HG02588 (cell line): Measurements from ENCODE around the gene IL1RL2.

ENCODE experiments used
- ATAC-seq: cut with Tn5 transposase; IDR thresholded peaks from one replicate; pipeline ENCODE4 v1.9.1; 2021; ENCODE audit warnings: mild to moderate bottlenecking, moderate library complexity; ENCODE audit not compliant: unreplicated experiment

IL1RL2 gene

GRCh38 chr2:102158011-102158755, 28.6 kb upstream of the IL1RL2 start:
- ATAC-seq: no peak

- no peak for ATAC-seq
Measured at GRCh38 chr2:102159295-102159694, 27.5 kb upstream of the IL1RL2 start.

GRCh38 chr2:102166189-102166845, 20.5 kb upstream of the IL1RL2 start:
- no peak for ATAC-seq

- no peak for ATAC-seq
Measured at GRCh38 chr2:102168026-102168771, 18.6 kb upstream of the IL1RL2 start.

GRCh38 chr2:102171946-102172345, 14.9 kb upstream of the IL1RL2 start:
- no peak for ATAC-seq

DNA sequence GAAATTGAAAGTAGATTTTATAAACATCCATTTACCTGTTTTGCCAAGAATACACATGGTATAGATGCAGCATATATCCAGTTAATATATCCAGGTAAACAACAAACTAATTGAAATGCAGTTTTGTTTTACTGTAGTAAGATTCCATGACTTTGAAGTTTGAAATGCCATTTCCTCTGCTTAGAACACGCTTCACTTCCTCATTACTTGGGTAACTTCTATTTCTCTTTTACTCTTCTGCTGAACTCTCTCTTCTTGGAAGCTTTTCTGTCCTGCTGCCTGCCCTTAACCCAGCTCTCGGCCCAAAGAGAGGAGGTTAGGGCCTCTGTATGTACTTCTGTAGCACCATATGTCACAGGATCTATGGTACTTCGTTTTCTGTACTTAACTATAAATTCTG, 14.1 kb upstream of the IL1RL2 start:
- no peak for ATAC-seq

DNA sequence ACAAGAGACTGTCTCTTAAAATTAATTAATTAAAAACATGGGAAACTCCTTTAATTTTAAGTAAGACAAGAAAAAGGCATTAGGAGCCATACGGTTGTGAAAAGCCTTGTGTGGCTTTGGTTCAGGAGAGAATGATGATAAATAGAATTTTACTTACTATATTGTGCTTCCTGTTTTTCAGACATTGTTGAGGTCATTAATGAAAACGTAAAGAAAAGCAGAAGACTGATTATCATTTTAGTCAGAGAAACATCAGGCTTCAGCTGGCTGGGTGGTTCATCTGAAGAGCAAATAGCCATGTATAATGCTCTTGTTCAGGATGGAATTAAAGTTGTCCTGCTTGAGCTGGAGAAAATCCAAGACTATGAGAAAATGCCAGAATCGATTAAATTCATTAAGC, 10.7 kb upstream of the IL1RL2 start:
- ATAC-seq: no peak

DNA sequence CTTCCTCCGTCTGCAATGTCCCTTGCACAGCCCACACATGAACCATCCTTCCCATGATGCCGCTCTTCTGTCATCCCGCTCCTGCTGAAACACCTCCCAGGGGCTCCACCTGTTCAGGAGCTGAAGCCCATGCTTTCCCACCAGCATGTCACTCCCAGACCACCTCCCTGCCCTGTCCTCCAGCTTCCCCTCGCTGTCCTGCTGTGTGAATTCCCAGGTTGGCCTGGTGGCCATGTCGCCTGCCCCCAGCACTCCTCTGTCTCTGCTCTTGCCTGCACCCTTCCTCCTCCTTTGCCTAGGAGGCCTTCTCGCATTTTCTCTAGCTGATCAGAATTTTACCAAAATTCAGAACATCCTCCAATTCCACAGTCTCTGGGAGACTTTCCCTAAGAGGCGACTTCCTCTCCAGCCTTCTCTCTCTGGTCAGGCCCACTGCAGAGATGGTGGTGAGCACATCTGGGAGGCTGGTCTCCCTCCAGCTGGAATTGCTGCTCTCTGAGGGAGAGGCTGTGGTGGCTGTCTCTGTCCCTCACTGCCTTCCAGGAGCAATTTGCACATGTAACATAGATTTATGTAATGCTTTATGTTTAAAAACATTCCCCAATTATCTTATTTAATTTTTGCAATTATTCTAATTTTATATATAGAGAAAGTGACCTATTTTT, 8.9 kb upstream of the IL1RL2 start:
- no peak for ATAC-seq

DNA sequence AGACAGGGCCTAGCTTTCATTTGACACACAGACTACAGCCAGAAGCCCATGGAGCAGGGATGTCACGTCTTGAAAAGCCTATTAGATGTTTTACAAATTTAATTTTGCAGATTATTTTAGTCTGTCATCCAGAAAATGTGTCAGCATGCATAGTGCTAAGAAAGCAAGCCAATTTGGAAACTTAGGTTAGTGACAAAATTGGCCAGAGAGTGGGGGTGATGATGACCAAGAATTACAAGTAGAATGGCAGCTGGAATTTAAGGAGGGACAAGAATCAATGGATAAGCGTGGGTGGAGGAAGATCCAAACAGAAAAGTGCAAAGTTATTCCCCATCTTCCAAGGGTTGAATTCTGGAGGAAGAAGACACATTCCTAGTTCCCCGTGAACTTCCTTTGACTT, 7.8 kb upstream of the IL1RL2 start:
- no peak for ATAC-seq

DNA sequence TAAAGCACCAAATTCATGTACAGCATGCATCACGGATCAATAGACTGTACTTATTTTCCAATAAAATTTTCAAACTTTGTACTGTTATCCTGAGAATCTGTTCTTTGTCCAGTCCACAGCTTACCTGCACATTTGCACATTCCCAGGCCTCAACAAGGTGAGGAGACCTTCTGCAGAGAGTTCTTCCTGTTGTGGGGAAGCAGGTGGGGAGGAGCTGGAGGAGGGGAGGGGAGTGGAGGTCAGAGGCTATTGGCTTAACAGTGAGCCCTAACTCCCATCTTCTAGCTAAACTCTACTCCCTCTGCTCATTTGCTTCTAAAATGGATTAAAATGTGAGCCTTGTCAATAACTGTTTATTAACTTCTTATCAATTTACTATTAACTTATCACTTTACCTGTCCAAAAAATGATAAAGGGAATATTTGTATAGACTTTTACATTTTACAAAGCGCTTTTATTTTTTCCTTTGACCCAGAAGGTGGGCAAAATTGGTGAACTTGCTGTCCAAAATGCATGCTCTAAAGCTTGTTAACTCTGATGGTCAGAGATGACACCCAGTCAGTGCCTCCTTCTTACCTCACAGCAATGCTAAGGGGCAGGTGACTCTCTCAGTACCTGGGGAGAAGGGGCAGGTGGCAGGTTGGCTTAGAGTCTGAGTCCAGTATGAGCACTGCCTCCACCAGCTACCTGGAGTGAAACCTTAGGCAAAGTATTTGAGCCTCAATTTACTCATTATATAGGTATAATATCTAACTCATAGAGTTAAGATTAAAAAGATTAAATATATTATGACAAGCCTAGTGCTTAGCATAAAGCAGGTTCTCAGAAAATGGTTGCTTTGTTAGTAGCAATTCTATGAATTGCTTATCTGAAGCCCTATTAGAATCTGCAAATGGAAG, 6.8 kb upstream of the IL1RL2 start:
- ATAC-seq: no peak

GRCh38 chr2:102180687-102180999, 6.2 kb upstream of the IL1RL2 start:
- ATAC-seq: no peak

DNA sequence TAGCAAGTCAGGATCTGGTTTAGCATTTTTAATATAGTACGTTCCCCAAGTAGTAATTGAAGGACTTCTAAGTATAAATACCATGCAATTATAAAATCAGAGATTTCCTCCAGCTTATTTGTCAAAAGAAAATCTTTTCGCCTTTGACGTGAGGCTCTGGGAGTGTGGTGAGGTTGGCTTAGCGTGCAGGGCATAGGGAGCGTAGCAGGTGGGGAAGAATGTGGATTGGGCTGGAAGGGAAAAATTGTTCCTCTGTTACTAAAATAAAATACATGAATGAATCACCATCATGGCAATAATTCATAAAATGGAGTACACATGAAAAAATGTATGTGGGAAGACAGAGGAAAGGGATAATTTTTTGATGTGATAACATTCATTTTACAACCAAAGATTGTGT, 5.4 kb upstream of the IL1RL2 start:
- ATAC-seq: no peak

- ATAC-seq: no peak
Measured at GRCh38 chr2:102181919-102182635, 4.7 kb upstream of the IL1RL2 start.

DNA sequence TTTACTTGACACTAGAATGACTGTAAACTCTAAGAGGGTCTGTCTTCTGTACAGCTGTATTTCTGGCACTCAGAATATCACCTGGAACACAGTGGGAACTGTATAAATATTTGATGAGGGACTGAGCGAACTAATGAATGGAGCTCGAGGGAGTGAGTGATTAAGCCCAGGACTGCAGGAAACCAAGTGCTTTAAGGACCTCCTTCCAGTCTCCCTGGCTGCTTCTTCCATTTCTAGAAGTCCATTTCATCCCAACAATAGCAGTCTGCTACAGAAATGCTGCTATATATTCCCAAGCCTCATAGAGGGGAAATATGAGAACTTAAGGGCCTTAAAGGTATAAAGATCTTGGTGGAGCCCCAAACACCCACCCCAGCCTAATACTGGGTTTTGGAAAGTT, 2.8 kb upstream of the IL1RL2 start:
- no peak for ATAC-seq

- no peak for ATAC-seq
Measured at GRCh38 chr2:102184568-102184967, 2.3 kb upstream of the IL1RL2 start.

DNA sequence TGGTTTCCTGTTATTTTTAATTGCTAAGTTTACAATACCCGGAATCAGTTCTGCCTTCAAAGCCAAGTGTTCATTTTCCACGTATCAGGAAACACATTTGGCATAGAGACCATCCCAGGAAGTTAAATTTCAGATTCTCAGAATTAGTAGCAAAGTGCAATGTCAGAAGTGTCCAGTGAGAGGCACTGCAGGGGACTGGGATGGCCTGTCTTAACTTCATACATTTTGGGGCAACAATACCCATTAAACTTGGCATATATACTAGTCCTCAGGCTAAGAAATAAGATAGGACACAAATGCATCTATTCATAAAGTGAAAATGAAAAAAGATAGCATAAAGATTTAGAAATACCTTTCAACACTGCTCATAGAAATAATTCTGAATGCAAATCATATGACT, 1.5 kb upstream of the IL1RL2 start:
- ATAC-seq: no peak

- no peak for ATAC-seq
Measured at GRCh38 chr2:102187496-102188150, 800 bp downstream of the IL1RL2 start.

DNA sequence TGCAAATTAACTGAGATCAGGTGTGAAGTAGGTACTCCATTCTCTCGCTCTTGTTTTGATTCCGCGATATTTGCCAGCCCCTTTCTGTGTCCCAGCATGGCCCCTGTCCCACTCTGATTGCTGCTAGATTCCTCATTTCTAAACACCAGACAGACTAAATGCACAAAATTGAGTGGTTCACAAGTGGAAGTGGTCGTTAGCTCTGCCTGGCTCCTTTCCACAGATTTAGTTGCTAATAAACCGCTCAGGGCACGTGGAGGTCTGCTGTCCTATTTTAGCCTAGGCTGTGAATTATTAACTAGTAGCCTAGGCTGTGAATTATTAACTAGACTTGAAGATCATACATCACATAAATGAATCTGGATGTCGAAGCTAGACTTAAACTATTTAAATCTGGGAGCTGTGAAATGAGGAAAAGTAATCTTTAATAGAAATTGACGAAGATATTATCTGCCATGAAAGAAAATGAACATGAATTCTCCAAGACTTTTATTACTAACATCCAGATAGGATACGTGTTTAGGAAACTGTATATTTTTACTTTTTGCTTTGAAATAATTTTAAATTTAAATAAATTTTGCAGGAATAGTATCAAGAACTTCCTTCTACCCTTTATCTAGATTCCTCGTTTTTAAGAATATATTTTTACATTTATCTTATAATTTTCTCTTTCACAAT, 3.7 kb downstream of the IL1RL2 start:
- ATAC-seq: no peak

GRCh38 chr2:102191501-102191900, 4.7 kb downstream of the IL1RL2 start:
- ATAC-seq: no peak
